ENCODE results near the gene ALG1L2. TPM values are rescaled to one million over a fixed set of nuclear protein-coding genes. Genes with fewer than 3 reads are reported as not detected.
"Not testable (repeated sequence)": the region's sequence is repeated elsewhere in the genome, so short reads cannot be mapped to it uniquely, and the experiment has no call there.

Gene ALG1L2
- total RNA-seq (ENCODE audit: unreplicated experiment): 1.9 TPM
- long read RNA-seq, partial matches to known transcripts: 0 of 1 reads
- long read RNA-seq, other reads (novel, unspliced or antisense): 1 of 1 reads

GRCh38 chr3:130081351-130081881, at the start of gene ALG1L2:
Gene ALG1L2, plus strand, starts transcription at chr3:130081831. Its CDS starts 186 bp downstream, at chr3:130082017.
- Mint-ChIP-seq H3K4me1 (ENCODE audit: low read depth, unreplicated experiment) (no peaks in the 10 kb centered on the region), H3K36me3 (ENCODE audit: unreplicated experiment) (no peaks in the 10 kb centered on the region), H3K9me3 (ENCODE audit: unreplicated experiment) (no peaks in the 10 kb centered on the region), H3K4me3 (ENCODE audit: unreplicated experiment) (no peak within 1 kb of the TSS), H3K27ac (ENCODE audit: unreplicated experiment) (no peak within 1 kb of the TSS), H3K27me3 (ENCODE audit: unreplicated experiment) (no peaks in the 10 kb centered on the region)
- DNase-seq: no peak
- no peak for TF ChIP-seq CTCF (IDR thresholded peaks at IDR 0.05; ENCODE audit: partially characterized antibody, unreplicated experiment)

DNA sequence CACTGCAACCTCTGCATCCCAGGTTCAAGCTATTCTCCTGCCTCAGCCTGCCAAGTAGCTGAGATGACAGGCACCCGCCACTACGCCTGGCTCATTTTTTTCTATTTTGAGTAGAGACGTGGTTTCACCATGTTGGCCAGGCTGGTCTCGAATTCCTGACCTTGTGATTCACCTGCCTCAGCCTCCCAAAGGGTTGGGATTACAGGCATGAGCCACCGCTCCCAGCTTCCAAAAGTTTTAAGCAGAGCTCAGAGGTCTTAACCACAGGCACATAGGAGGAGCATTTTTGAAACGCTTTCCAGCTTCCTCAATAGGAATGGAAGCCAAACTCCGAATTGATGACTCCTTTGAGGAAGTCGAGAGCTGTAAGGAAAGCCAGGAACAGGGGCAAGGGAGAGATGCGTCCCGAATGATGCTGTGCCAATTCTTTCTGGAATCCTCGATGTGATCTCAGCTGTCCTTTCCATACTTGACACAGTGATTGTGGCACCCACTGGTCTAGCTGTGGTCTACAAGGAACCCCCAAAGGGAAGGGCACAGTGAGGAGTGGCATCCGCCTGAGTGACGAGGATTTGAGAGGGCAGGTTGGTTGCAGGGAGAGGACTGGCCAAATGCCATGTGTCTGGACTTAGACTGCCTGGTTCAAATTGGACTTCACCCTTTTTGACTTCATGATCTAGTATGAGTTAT, 44.4 kb upstream of the ALG1L2 start:
- not testable (repeated sequence) for H3K27ac Mint-ChIP-seq (ENCODE audit: unreplicated experiment); H3K9me3 Mint-ChIP-seq (ENCODE audit: unreplicated experiment); H3K27me3 Mint-ChIP-seq (ENCODE audit: unreplicated experiment); H3K36me3 Mint-ChIP-seq (ENCODE audit: unreplicated experiment); DNase-seq; H3K4me3 Mint-ChIP-seq (ENCODE audit: unreplicated experiment); H3K4me1 Mint-ChIP-seq (ENCODE audit: low read depth, unreplicated experiment)

GRCh38 chr3:130042736-130043135, 38.9 kb upstream of the ALG1L2 start:
- DNase-seq; H3K27ac Mint-ChIP-seq (ENCODE audit: unreplicated experiment); H3K4me1 Mint-ChIP-seq (ENCODE audit: low read depth, unreplicated experiment); H3K27me3 Mint-ChIP-seq (ENCODE audit: unreplicated experiment); H3K36me3 Mint-ChIP-seq (ENCODE audit: unreplicated experiment); H3K4me3 Mint-ChIP-seq (ENCODE audit: unreplicated experiment); H3K9me3 Mint-ChIP-seq (ENCODE audit: unreplicated experiment): not testable (repeated sequence)

- H3K27ac Mint-ChIP-seq (ENCODE audit: unreplicated experiment); H3K4me3 Mint-ChIP-seq (ENCODE audit: unreplicated experiment); H3K27me3 Mint-ChIP-seq (ENCODE audit: unreplicated experiment); H3K4me1 Mint-ChIP-seq (ENCODE audit: low read depth, unreplicated experiment); H3K9me3 Mint-ChIP-seq (ENCODE audit: unreplicated experiment); H3K36me3 Mint-ChIP-seq (ENCODE audit: unreplicated experiment); DNase-seq: not testable (repeated sequence)
Observed at GRCh38 chr3:130043658-130044057, 38.0 kb upstream of the ALG1L2 start.

GRCh38 chr3:130044370-130044769, 37.3 kb upstream of the ALG1L2 start:
- Mint-ChIP-seq H3K27ac (ENCODE audit: unreplicated experiment) (no peak overlapping the region), H3K4me3 (ENCODE audit: unreplicated experiment) (no peak overlapping the region)

DNA sequence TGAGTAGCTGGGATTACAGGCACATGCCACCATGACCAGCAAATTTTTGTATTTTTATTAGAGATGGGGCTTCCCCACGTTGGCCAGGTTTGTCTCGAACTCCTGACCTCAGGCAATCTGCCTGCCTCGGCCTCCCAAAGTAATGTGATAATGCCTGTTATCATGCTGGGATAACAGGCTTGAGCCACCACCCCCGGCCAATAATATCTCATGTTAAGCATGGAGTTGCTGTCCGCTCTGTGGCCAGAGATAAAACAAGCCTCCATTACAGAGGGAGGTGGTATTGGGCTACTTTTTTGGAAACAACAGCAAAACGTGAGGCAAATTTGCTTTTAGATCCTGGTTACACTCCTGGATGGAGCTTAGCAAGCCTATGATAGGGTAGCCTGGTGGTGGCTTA, 32.9 kb upstream of the ALG1L2 start:
- no peak for DNase-seq
- Mint-ChIP-seq H3K27ac (ENCODE audit: unreplicated experiment) (no peak overlapping the region), H3K27me3 (ENCODE audit: unreplicated experiment) (no peaks in the 10 kb centered on the region), H3K9me3 (ENCODE audit: unreplicated experiment) (no peaks in the 10 kb centered on the region), H3K4me3 (ENCODE audit: unreplicated experiment) (no peak overlapping the region), H3K4me1 (ENCODE audit: low read depth, unreplicated experiment) (peaks cover 2% of the 10 kb centered on the region), H3K36me3 (ENCODE audit: unreplicated experiment) (no peaks in the 10 kb centered on the region)
- no peak for TF ChIP-seq CTCF (IDR thresholded peaks at IDR 0.05; ENCODE audit: partially characterized antibody, unreplicated experiment)

More at GRCh38 chr3:130044370-130044769, 37.3 kb upstream of the ALG1L2 start:
- no peaks in the 10 kb centered on the region for H3K4me1 Mint-ChIP-seq (ENCODE audit: low read depth, unreplicated experiment)
- TF ChIP-seq CTCF (IDR thresholded peaks at IDR 0.05; ENCODE audit: partially characterized antibody, unreplicated experiment): no peak
- no peak for DNase-seq
- H3K36me3 Mint-ChIP-seq (ENCODE audit: unreplicated experiment): peaks cover 5% of the 10 kb centered on the region
- no peaks in the 10 kb centered on the region for H3K9me3 Mint-ChIP-seq (ENCODE audit: unreplicated experiment)
- H3K27me3 Mint-ChIP-seq (ENCODE audit: unreplicated experiment): peaks cover 2% of the 10 kb centered on the region

DNA sequence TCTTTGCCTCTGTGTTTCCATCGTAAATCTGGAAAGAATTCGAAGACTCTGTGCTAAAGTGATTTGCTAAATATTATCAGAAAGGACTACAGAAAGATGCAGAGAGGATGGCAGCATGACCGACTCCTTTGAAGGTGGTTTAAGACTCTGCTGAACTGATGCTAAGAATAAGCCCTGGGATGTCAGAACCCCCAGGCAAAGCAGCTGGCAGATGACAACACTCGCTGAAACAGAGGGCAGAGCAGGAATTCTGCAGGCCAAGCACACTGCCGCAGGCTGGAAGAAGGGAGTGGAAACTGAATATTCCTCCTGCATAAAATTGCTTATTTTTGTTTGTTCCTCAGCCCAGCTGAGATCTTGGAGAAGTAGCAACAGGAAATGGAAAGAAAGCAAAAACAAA, 29.3 kb upstream of the ALG1L2 start:
- H3K4me3 Mint-ChIP-seq (ENCODE audit: unreplicated experiment); H3K36me3 Mint-ChIP-seq (ENCODE audit: unreplicated experiment); H3K9me3 Mint-ChIP-seq (ENCODE audit: unreplicated experiment); H3K27me3 Mint-ChIP-seq (ENCODE audit: unreplicated experiment); DNase-seq; H3K4me1 Mint-ChIP-seq (ENCODE audit: low read depth, unreplicated experiment); H3K27ac Mint-ChIP-seq (ENCODE audit: unreplicated experiment): not testable (repeated sequence)

- H3K27ac Mint-ChIP-seq (ENCODE audit: unreplicated experiment); H3K4me3 Mint-ChIP-seq (ENCODE audit: unreplicated experiment); H3K4me1 Mint-ChIP-seq (ENCODE audit: low read depth, unreplicated experiment); H3K36me3 Mint-ChIP-seq (ENCODE audit: unreplicated experiment); H3K27me3 Mint-ChIP-seq (ENCODE audit: unreplicated experiment); DNase-seq; H3K9me3 Mint-ChIP-seq (ENCODE audit: unreplicated experiment): not testable (repeated sequence)
Observed at GRCh38 chr3:130052965-130053364, 28.7 kb upstream of the ALG1L2 start.

GRCh38 chr3:130057536-130058266, 23.9 kb upstream of the ALG1L2 start:
- not testable (repeated sequence) for H3K4me3 Mint-ChIP-seq (ENCODE audit: unreplicated experiment); H3K27me3 Mint-ChIP-seq (ENCODE audit: unreplicated experiment); H3K4me1 Mint-ChIP-seq (ENCODE audit: low read depth, unreplicated experiment); H3K27ac Mint-ChIP-seq (ENCODE audit: unreplicated experiment); H3K9me3 Mint-ChIP-seq (ENCODE audit: unreplicated experiment); H3K36me3 Mint-ChIP-seq (ENCODE audit: unreplicated experiment); DNase-seq

Measured in glutamatergic neuron (in vitro differentiated cells).